ENCODE measurements around the gene ANO4.
"Not testable (repeated sequence)": the region's sequence is repeated elsewhere in the genome, so short reads cannot be mapped to it uniquely, and the experiment has no call there.

Gene ANO4

DNA sequence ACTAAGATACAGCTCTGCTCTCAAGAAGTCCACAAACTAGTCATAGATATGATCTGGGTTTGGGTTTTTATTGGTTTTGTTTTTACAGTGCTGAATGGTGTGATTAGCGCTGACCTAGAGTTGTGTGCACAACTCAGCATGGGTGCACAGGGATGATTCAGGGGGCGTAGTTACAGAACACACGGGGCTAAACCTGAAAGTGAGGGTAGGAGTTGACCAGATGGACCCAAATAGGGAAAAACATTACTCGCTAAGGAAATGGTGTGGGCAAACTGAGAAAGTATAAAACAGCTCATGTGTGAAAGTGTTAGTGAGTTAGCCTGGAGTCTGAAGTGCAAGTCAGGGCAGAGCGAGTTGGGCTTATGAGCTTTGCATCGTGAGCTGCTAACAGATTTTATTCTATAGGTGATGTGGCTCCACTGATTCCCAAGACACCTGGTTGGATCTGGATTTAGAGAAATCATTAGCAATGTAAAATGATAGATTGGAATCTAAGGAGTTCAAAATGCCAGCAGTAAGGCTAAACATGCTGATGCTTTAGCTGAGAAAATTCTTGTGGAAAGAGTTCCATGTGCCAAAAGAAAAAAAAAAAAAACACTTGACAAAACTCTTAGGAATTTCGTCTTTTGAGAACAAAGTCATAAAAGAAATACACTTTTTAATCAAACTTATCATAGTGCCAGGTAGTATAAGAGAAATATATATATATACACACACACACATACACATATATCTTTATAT, 280.5 kb downstream of the ANO4 start:
- H3K4me1 ChIP-seq, result no peaks in the 10 kb centered on the region

DNA sequence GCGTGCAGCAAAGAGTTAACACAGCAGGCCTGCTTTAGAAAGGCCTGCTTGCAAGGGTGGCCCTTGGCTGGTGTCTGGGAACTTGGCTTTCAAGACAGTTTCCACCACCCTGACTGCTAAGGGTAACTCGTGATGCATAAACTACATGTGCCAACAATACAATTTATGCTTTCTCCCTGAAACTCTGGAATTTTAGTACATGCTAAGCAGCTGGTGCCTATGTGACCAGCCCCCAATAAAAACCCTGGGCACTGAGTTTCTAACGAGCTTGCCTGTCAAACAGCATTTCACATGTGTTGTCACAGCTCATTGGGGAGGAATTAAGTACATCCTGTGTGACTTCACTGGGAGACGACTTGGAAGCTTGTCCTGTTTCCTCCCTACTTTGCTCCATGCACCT, 282.3 kb downstream of the ANO4 start:
- H3K27me3 ChIP-seq (ENCODE audit: low read depth), result no peaks in the 10 kb centered on the region
- no peak overlapping the region for H3K4me3 ChIP-seq
- H3K36me3 ChIP-seq (replicated peaks), result no peaks in the 10 kb centered on the region
- no peaks in the 10 kb centered on the region for H3K4me1 ChIP-seq
- H3K9me3 ChIP-seq, result no peaks in the 10 kb centered on the region
- no peak for DNase-seq (ENCODE audit: low spot score in 2 of 2)
- in situ Hi-C loops (cut with MboI; ENCODE audit: low sequenced_read_pairs), result no loop called here

More for the DNA sequence above, 280.5 kb downstream of the ANO4 start:
- no peak overlapping the region for H3K4me3 ChIP-seq
- in situ Hi-C loops (cut with MboI; ENCODE audit: low sequenced_read_pairs), result no loop called here
- no peaks in the 10 kb centered on the region for H3K36me3 ChIP-seq (replicated peaks)
- H3K9me3 ChIP-seq, result no peaks in the 10 kb centered on the region
- no peaks in the 10 kb centered on the region for H3K27me3 ChIP-seq (ENCODE audit: low read depth)
- DNase-seq (ENCODE audit: low spot score in 2 of 2), result no peak

DNA sequence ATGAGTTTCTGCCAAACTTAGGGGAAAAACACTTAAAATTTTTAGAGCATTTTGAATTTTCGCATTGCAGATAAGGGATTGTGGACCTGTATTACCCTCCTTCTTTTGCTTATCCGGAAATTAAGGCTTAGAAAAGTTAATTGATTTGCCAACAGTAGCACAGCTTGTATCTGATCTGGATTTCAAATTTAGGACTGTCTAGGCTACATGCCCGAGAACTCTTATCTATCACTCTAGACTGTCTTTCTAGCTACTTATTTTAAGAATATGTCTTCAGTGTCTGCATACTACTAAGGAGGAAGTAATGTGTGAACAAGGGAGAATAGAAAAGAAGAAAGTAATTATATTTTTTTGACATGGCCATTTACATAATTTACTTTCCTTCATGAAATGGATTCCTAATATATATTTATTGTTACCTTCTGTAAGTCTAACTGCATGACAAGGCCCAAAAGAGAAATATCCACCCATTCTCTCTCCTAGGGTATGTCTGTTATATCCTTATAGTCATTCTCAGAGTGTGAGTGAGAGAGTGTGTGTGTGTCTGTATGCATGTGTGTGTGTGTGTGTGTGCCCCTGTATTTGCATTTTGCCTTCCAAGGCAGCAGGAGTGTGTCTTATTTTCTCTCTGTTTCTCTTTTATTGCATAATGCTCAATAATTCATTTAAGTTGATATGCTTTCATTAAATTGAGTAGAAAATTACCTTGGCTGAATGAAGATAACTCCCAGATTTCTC, 283.4 kb downstream of the ANO4 start:
- Histone ChIP-seq H3K27me3 (ENCODE audit: low read depth) (no peaks in the 10 kb centered on the region), H3K4me3 (no peak overlapping the region), H3K36me3 (replicated peaks) (no peaks in the 10 kb centered on the region), H3K4me1 (no peaks in the 10 kb centered on the region), H3K9me3 (no peaks in the 10 kb centered on the region)
- DNase-seq (ENCODE audit: low spot score in 2 of 2), result no peak
- in situ Hi-C loops (cut with MboI; ENCODE audit: low sequenced_read_pairs), result no loop called here

DNA sequence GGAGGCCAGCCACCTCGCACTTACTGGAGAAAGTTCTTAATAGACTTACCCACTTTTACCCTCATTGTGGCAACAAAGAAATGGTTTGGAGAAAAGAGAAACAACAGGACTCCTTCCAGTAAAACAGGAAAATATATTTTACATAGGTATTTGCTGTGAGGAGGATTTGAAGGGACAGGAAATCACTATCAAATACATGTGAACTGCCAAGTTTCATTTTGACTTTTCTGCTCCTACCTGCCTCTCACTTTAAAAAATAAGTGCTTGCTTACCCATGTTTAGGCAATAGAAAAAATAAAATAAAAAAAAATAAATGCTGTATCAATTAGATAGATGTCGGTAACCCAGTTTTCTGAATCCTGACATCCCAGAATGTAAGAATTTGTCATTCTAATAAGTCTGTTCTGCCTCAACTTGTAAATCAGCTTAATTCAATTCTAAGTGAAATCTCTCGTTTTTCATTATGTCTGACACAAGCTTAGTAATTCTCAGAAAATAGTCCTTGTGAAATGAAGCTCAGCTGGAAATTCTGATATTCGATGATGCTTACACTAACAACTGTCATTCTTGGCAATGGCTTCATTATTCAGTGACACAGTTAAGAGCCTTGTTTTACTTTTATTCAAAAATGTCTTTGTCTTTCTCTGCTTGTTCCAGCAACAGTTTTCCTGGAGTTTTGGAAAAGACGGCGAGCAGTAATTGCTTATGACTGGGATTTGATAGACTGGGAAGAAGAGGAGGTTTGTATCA, 284.1 kb downstream of the ANO4 start:
- no peaks in the 10 kb centered on the region for H3K27me3 ChIP-seq (ENCODE audit: low read depth)
- DNase-seq (ENCODE audit: low spot score in 2 of 2), result no peak
- in situ Hi-C loops (cut with MboI; ENCODE audit: low sequenced_read_pairs), result no loop called here
- H3K4me3 ChIP-seq, result no peak overlapping the region
- no peaks in the 10 kb centered on the region for H3K4me1 ChIP-seq
- H3K9me3 ChIP-seq, result no peaks in the 10 kb centered on the region
- no peaks in the 10 kb centered on the region for H3K36me3 ChIP-seq (replicated peaks)

DNA sequence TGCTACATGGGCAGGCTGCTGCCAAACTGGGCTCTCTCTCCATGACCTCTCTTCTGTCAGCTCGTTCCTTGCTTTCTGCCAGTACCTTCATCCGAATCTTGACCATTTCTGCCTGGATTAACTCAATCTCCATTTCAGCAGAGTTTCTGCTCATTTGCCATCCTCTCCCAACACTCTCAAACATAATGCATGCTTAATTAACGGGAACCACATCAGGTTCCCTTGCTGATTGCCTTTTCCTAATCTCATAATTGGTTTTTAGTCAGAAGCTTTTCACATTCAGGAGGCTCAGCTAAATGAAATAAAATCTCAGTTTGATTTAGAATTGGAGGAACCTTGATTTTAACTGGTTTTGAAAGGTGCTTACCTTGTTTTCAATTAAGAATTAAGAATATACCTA, 288.1 kb downstream of the ANO4 start:
- H3K9me3 ChIP-seq, result no peaks in the 10 kb centered on the region
- H3K36me3 ChIP-seq (replicated peaks), result no peaks in the 10 kb centered on the region
- H3K4me3 ChIP-seq, result no peak overlapping the region
- no peaks in the 10 kb centered on the region for H3K4me1 ChIP-seq
- DNase-seq (ENCODE audit: low spot score in 2 of 2), result no peak
- in situ Hi-C loops (cut with MboI; ENCODE audit: low sequenced_read_pairs), result no loop called here
- no peaks in the 10 kb centered on the region for H3K27me3 ChIP-seq (ENCODE audit: low read depth)

- no peaks in the 10 kb centered on the region for H3K4me1 ChIP-seq
- in situ Hi-C loops (cut with MboI; ENCODE audit: low sequenced_read_pairs), result no loop called here
- H3K36me3 ChIP-seq (replicated peaks), result no peaks in the 10 kb centered on the region
- H3K27me3 ChIP-seq (ENCODE audit: low read depth), result no peaks in the 10 kb centered on the region
- no peak overlapping the region for H3K4me3 ChIP-seq
- no peak for DNase-seq (ENCODE audit: low spot score in 2 of 2)
- H3K9me3 ChIP-seq, result no peaks in the 10 kb centered on the region
Measured at GRCh38 chr12:101086490-101087135, 292.0 kb downstream of the ANO4 start.

GRCh38 chr12:101087920-101088319, 293.3 kb downstream of the ANO4 start:
- Histone ChIP-seq H3K4me1 (no peaks in the 10 kb centered on the region), H3K9me3 (no peaks in the 10 kb centered on the region), H3K4me3 (no peak overlapping the region), H3K27me3 (ENCODE audit: low read depth) (no peaks in the 10 kb centered on the region), H3K36me3 (replicated peaks) (no peaks in the 10 kb centered on the region)
- DNase-seq (ENCODE audit: low spot score in 2 of 2), result no peak
- in situ Hi-C loops (cut with MboI; ENCODE audit: low sequenced_read_pairs), result no loop called here

DNA sequence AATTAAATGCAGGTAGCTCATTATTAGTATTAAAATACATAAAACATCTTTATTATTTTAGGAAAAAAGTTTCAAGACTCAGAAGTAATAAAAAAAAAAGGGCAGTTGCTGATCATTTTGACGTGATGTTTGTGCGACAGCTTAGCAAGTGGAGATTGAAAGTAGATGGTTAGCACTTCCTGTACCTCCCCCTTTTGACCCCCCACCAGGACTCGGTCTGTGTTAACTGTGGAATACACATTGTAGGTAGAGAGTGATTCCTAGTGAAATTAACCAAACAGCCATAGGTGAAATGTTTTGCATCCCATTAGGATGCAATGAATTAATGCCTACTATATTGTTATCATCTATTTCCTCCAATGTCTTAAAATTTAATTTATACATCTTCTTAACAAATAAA, 294.7 kb downstream of the ANO4 start:
- Histone ChIP-seq H3K36me3 (replicated peaks) (no peaks in the 10 kb centered on the region), H3K4me1 (no peaks in the 10 kb centered on the region), H3K4me3 (no peak overlapping the region), H3K27me3 (ENCODE audit: low read depth) (no peaks in the 10 kb centered on the region), H3K9me3 (no peaks in the 10 kb centered on the region)
- no peak for DNase-seq (ENCODE audit: low spot score in 2 of 2)
- in situ Hi-C loops (cut with MboI; ENCODE audit: low sequenced_read_pairs), result no loop called here

GRCh38 chr12:101090222-101090621, 295.6 kb downstream of the ANO4 start:
- DNase-seq (ENCODE audit: low spot score in 2 of 2); in situ Hi-C loops (cut with MboI; ENCODE audit: low sequenced_read_pairs); H3K9me3 ChIP-seq; H3K4me3 ChIP-seq; H3K27me3 ChIP-seq (ENCODE audit: low read depth); H3K36me3 ChIP-seq (replicated peaks); H3K4me1 ChIP-seq: not testable (repeated sequence)

DNA sequence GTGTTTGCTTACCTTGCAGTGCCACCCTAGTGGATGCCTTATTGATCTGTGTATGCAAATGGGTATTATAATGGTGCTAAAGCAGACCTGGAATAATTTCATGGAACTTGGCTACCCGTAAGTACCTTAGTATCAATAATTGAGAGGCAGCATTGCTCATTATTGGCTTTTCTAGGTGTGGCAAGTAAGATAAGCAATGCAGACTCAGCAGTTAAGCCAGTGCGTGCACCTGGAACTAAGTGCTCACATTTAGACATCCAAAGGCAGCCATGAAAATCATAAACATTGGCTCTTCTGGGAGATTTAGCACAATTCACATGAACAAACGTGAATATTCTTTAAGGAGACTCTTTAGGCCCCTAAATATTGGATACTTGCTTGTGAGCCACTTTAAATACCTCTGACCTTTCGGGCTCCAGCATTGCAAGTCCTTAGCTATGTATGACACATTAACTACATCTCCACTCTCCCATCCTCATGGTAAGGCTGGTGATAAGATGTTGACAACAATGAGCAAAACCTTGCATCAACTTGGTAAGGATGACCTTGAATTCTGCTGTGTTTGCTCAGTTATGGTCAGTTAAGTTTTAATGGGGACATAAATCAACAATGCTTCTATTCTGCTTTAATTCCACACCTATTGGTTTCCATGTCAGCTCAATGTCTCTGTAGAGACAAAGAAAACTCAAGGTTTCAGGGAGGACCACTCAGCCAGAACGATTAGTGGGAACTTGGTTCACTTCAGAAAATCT, 303.4 kb downstream of the ANO4 start:
- H3K4me1 ChIP-seq, result peaks cover 8% of the 10 kb centered on the region; the same call in 1 of the 2 replicates
- H3K27me3 ChIP-seq (ENCODE audit: low read depth), result no peaks in the 10 kb centered on the region
- DNase-seq (ENCODE audit: low spot score in 2 of 2), result no peak
- no peak overlapping the region for H3K4me3 ChIP-seq
- H3K9me3 ChIP-seq, result no peaks in the 10 kb centered on the region
- H3K36me3 ChIP-seq (replicated peaks), result peaks cover 2% of the 10 kb centered on the region; the same call in 1 of the 2 replicates
- in situ Hi-C loops (cut with MboI; ENCODE audit: low sequenced_read_pairs), result no loop called here

DNA sequence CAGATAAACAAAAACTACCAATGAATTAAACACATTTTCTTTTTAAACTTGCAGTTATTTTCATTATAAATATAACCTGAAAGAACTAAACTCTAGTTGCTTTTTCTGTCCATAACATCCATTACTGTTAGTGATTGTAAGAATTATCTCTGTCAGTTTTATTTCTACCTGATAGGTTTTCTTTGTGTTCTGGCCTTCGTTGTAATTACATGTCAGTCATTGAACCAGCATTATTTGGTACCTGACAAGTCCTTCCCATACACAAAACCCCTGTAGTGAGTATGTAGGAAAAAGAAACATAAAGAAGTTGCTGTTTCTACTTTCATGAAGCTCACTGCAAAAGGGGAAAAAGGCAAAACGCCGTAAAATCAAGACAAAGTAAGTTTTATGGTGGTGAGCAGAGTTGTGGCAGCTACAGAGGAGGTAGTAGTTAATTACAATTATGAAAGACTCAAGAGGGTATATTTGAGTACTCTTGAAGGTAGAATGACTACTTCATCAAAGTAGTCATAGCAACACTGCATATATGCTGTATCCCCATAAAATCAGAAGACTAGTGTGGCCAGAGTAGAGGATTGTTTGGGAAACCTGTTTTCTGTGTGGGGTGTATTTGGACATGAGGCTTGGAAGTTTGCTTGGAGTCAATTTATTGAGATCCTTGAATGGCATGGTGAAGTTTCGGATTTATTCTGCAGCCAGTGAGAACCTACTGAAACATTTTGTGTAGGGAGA, 312.6 kb downstream of the ANO4 start:
- no peak for DNase-seq (ENCODE audit: low spot score in 2 of 2)
- Histone ChIP-seq H3K4me3 (no peak overlapping the region), H3K4me1 (no peaks in the 10 kb centered on the region), H3K27me3 (ENCODE audit: low read depth) (no peaks in the 10 kb centered on the region), H3K36me3 (replicated peaks) (no peaks in the 10 kb centered on the region), H3K9me3 (no peaks in the 10 kb centered on the region; the same call in 1 of the 2 replicates)
- in situ Hi-C loops (cut with MboI; ENCODE audit: low sequenced_read_pairs), result no loop called here

DNA sequence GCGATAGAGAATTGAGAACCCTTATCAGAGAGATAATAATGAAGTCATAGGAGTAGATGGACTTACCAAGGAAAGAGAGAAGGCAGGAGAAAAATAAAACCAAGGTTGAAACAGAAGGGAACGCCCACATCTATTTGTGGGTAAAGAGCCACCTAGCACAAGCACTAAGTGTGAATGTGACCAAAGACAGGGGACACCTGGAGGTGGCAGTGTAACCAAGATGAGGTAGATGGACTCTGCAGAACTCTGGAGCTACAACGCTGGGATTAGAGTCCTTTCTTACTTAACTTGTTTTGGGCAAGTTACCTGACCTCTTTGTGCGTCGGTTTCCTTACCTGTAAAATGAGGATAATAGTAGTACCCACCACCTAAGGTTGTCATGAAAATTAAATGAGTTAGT, 313.6 kb downstream of the ANO4 start:
- Histone ChIP-seq H3K9me3 (no peaks in the 10 kb centered on the region; the same call in 1 of the 2 replicates), H3K4me1 (no peaks in the 10 kb centered on the region), H3K27me3 (ENCODE audit: low read depth) (no peaks in the 10 kb centered on the region), H3K4me3 (no peak overlapping the region), H3K36me3 (replicated peaks) (no peaks in the 10 kb centered on the region)
- no peak for DNase-seq (ENCODE audit: low spot score in 2 of 2)
- in situ Hi-C loops (cut with MboI; ENCODE audit: low sequenced_read_pairs), result no loop called here

- Histone ChIP-seq H3K36me3 (replicated peaks) (no peaks in the 10 kb centered on the region), H3K27me3 (ENCODE audit: low read depth) (no peaks in the 10 kb centered on the region), H3K4me1 (no peaks in the 10 kb centered on the region), H3K4me3 (no peak overlapping the region), H3K9me3 (no peaks in the 10 kb centered on the region)
- no peak for DNase-seq (ENCODE audit: low spot score in 2 of 2)
- in situ Hi-C loops (cut with MboI; ENCODE audit: low sequenced_read_pairs), result no loop called here
Measured at GRCh38 chr12:101110866-101111265, 316.3 kb downstream of the ANO4 start.

Measured in HAP-1 (cell line).